PC-3 (cell line): ENCODE results near the gene NR5A1. TPM values are rescaled to one million over a fixed set of nuclear protein-coding genes. Genes with fewer than 3 reads are reported as not detected.

Experiments
- ATAC-seq: fragments of 200-7000 bp; cut with Tn5 transposase; 2 replicates; pipeline ENCODE4 v1.9.1; 2020; ENCODE audit warnings: mild to moderate bottlenecking, moderate library complexity
- BruUV-seq: library from RNA; stranded (reverse); fragments of 400-500 nt; replicated peaks from 2 replicates; lab custom pipeline; 2021; lab: Mats Ljungman, UMichigan
- CTCF ChIA-PET: fragments of 300-600 bp; sonication (Branson Sonifier 250); formaldehyde crosslinking; loops from one replicate; lab custom pipeline; 2022; ENCODE audit warnings: antibody characterized with exemption; lab: Charles Lee
- POLR2A ChIA-PET: fragments of 300-600 bp; sonication (Branson Sonifier 250); formaldehyde crosslinking; loops from one replicate; lab custom pipeline; 2022; ENCODE audit warnings: antibody characterized with exemption; ENCODE audit not compliant: unreplicated experiment; lab: Charles Lee
- DNase-seq: peaks from one replicate; pipeline ENCODE4 v3.0.0-alpha.2; 2015
- H2AFZ ChIP-seq: fragments of 300-600 bp; sonication (generic); 2 replicates; pipeline ENCODE4 v1.6.0; 2016; ENCODE audit warnings: antibody characterized with exemption, low read length
- H3F3A ChIP-seq: fragments of 300-600 bp; sonication (generic); one replicate; pipeline ENCODE4 v1.6.0; 2017; ENCODE audit warnings: antibody characterized with exemption, low read length, control low read depth, mild to moderate bottlenecking; ENCODE audit not compliant: unreplicated experiment
- H3K27ac ChIP-seq: fragments of 300-600 bp; sonication (generic); 2 replicates; pipeline ENCODE4 v1.5.1; 2016; ENCODE audit warnings: mild to moderate bottlenecking, low read length
- H3K27me3 ChIP-seq: fragments of 300-600 bp; sonication (generic); 2 replicates; pipeline ENCODE4 v1.6.1; 2016; ENCODE audit warnings: low read length, mixed read lengths
- H3K36me3 ChIP-seq: fragments of 300-600 bp; sonication (generic); 2 replicates; pipeline ENCODE4 v1.6.1; 2016; ENCODE audit warnings: low read depth, mixed run types, low read length, mixed read lengths
- H3K4me1 ChIP-seq: fragments of 300-600 bp; sonication (generic); 2 replicates; pipeline ENCODE4 v1.5.1; 2016; ENCODE audit warnings: low read length; ENCODE audit not compliant: insufficient read depth
- H3K4me2 ChIP-seq: fragments of 300-600 bp; sonication (generic); 2 replicates; pipeline ENCODE4 v1.6.0; 2016; ENCODE audit warnings: low read length
- H3K4me3 ChIP-seq: fragments of 300-600 bp; sonication (generic); 2 replicates; pipeline ENCODE4 v1.5.1; 2016; ENCODE audit warnings: mild to moderate bottlenecking, low read length, mixed read lengths
- H3K79me2 ChIP-seq: fragments of 300-600 bp; sonication (generic); 2 replicates; pipeline ENCODE4 v1.6.1; 2017; ENCODE audit warnings: low read length, mixed read lengths
- H3K9ac ChIP-seq: fragments of 300-600 bp; sonication (generic); 2 replicates; pipeline ENCODE4 v1.6.0; 2016; ENCODE audit warnings: mild to moderate bottlenecking, low read length
- H3K9me2 ChIP-seq: fragments of 300-600 bp; sonication (generic); replicated peaks from 2 replicates; pipeline ENCODE4 v1.6.1; 2016; ENCODE audit warnings: mixed run types, low read length, mixed read lengths
- H3K9me3 ChIP-seq: fragments of 300-600 bp; sonication (generic); 2 replicates; pipeline ENCODE4 v1.6.1; 2016; ENCODE audit warnings: low read length, mixed read lengths
- H4K20me1 ChIP-seq: fragments of 300-600 bp; sonication (generic); 2 replicates; pipeline ENCODE4 v1.6.1; 2016; ENCODE audit warnings: low read length, mixed read lengths
- CTCF ChIP-seq: fragments of 300-600 bp; sonication (generic); conservative IDR thresholded peaks from 2 replicates; pipeline ENCODE4 v1.5.1; 2017; ENCODE audit warnings: antibody characterized with exemption, low read depth, mild to moderate bottlenecking, low read length
- EZH2 ChIP-seq: fragments of 300-600 bp; sonication (generic); IDR thresholded peaks from one replicate; pipeline ENCODE4 v1.6.1; 2017; ENCODE audit warnings: antibody characterized with exemption, mild to moderate bottlenecking, low read length; ENCODE audit not compliant: unreplicated experiment
- EZH2phosphoT487 ChIP-seq: fragments of 300-600 bp; sonication (generic); IDR thresholded peaks from 2 replicates; pipeline ENCODE4 v1.6.1; 2018; ENCODE audit warnings: mild to moderate bottlenecking, antibody characterized with exemption, low read length, borderline replicate concordance
- intact Hi-C: fragments of 100-400 bp; cut with micrococcal nuclease; formaldehyde crosslinking; loops from 2 replicates; pipeline ENCODE4 v1.9.0; 2023
- total RNA-seq: library from RNA; depleted of rRNA; stranded (reverse); fragments of >200 nt; gene quantifications from 2 replicates; pipeline ENCODE4 v1.2.3, GENCODE V29; 2014

Gene NR5A1
- total RNA-seq, 1 experiment from 2014 or later = not detected

DNA sequence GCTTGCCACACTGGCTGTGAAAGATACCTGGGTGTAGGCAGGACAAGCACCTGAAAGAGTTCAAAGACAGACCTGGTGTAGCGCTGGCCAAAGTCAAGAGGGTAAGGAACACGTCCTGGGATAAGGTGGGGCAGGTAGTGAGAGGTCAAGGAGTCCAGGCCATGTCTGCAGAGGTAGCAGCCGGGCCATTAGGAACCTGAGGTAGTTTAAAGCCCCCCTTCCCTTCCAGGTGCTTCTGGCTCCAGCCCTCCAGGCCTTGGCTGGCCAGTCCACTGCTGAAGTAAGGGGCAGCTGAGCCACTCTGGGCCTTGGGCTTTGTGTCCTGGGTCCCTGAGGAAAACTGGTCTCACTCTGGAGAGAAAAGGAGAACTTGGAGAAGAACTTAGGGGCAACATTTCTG, 13.9 kb upstream of the NR5A1 start:
- no peak overlapping the region for H3K4me3 ChIP-seq
- no peak overlapping the region for H3K9ac ChIP-seq
- H4K20me1 ChIP-seq = no peaks in the 10 kb centered on the region
- H3K9me3 ChIP-seq = no peaks in the 10 kb centered on the region
- DNase-seq = no peak
- TF ChIP-seq EZH2phosphoT487 (no peak), EZH2 (no peak), CTCF (no peak)
- H3K79me2 ChIP-seq = no peaks in the 10 kb centered on the region
- ChIA-PET POLR2A (no interaction called here), CTCF (no interaction called here)
- no peak for ATAC-seq
- H3K4me1 ChIP-seq = no peaks in the 10 kb centered on the region; the same call in 1 of the 2 replicates
- intact Hi-C loops = no loop called here
- no peak overlapping the region for H2AFZ ChIP-seq
- BruUV-seq = no TSS peak
- H3K36me3 ChIP-seq = no peaks in the 10 kb centered on the region
- H3K27me3 ChIP-seq = no peaks in the 10 kb centered on the region
- no peaks in the 10 kb centered on the region for H3F3A ChIP-seq
- no peak overlapping the region for H3K27ac ChIP-seq
- no peak overlapping the region for H3K4me2 ChIP-seq
- no peaks in the 10 kb centered on the region for H3K9me2 ChIP-seq

- H3K9me2 ChIP-seq = no peaks in the 10 kb centered on the region
- H3F3A ChIP-seq = no peaks in the 10 kb centered on the region
- H3K27ac ChIP-seq = no peak overlapping the region
- BruUV-seq = no TSS peak
- no peak overlapping the region for H3K4me2 ChIP-seq
- H3K79me2 ChIP-seq = no peaks in the 10 kb centered on the region
- H3K4me1 ChIP-seq = no peaks in the 10 kb centered on the region; the same call in 1 of the 2 replicates
- H3K4me3 ChIP-seq = no peak overlapping the region
- CTCF ChIA-PET = no interaction called here
- H2AFZ ChIP-seq = no peak overlapping the region
- H3K27me3 ChIP-seq = no peaks in the 10 kb centered on the region
- intact Hi-C loops = no loop called here
- POLR2A ChIA-PET = no interaction called here
- no peaks in the 10 kb centered on the region for H3K9me3 ChIP-seq
- no peaks in the 10 kb centered on the region for H4K20me1 ChIP-seq
- TF ChIP-seq EZH2phosphoT487 (no peak), EZH2 (no peak), CTCF (no peak)
- DNase-seq (no peak), ATAC-seq (no peak)
- no peaks in the 10 kb centered on the region for H3K36me3 ChIP-seq
- H3K9ac ChIP-seq = no peak overlapping the region
These were observed 13.0 kb upstream of the NR5A1 start for GRCh38 chr9:124520206-124520596.

GRCh38 chr9:124518116-124518515, 10.9 kb upstream of the NR5A1 start:
- Histone ChIP-seq H4K20me1 (no peaks in the 10 kb centered on the region), H3K4me1 (no peaks in the 10 kb centered on the region; the same call in 1 of the 2 replicates), H3K9me3 (no peaks in the 10 kb centered on the region), H3K4me3 (no peak overlapping the region), H2AFZ (no peak overlapping the region), H3K4me2 (no peak overlapping the region), H3F3A (no peaks in the 10 kb centered on the region), H3K27me3 (no peaks in the 10 kb centered on the region), H3K27ac (no peak overlapping the region), H3K79me2 (no peaks in the 10 kb centered on the region), H3K36me3 (no peaks in the 10 kb centered on the region), H3K9me2 (no peaks in the 10 kb centered on the region), H3K9ac (no peak overlapping the region)
- intact Hi-C loops = no loop called here
- CTCF ChIA-PET = no interaction called here
- no TSS peak for BruUV-seq
- POLR2A ChIA-PET = no interaction called here
- TF ChIP-seq CTCF = no peak
- TF ChIP-seq EZH2phosphoT487 = no peak
- TF ChIP-seq EZH2 = no peak
- no peak for DNase-seq
- ATAC-seq = no peak
